GM23338 (cell line): ENCODE results near the gene GAP43. TPM values are rescaled to one million over a fixed set of nuclear protein-coding genes. Genes with fewer than 3 reads are reported as not detected.

Experiments
- ATAC-seq: fragments of 200-7000 bp; cut with Tn5 transposase; 3 replicates; pipeline ENCODE4 v1.9.1; 2020
- DNase-seq: peaks from one replicate; pipeline ENCODE4 v3.0.0-alpha.2; 2015; ENCODE audit warnings: low spot score
- H2AFZ ChIP-seq: fragments of 200-600 bp; sonication (generic); 2 replicates; pipeline ENCODE4 v1.8.0; 2016; ENCODE audit warnings: antibody characterized with exemption, mild to moderate bottlenecking, moderate library complexity
- H3F3A ChIP-seq: fragments of 200-600 bp; sonication (generic); replicated peaks from 2 replicates; pipeline ENCODE4 v1.8.0; 2017; ENCODE audit warnings: antibody characterized with exemption, mixed run types, low read depth
- H3K27ac ChIP-seq: fragments of 200-600 bp; sonication (generic); 2 replicates; pipeline ENCODE4 v1.6.1; 2016; ENCODE audit warnings: low read depth
- H3K27me3 ChIP-seq: fragments of 200-600 bp; sonication (generic); 2 replicates; pipeline ENCODE4 v1.8.0; 2016; ENCODE audit warnings: mild to moderate bottlenecking, mixed run types, moderate library complexity; ENCODE audit not compliant: insufficient read depth
- H3K36me3 ChIP-seq: fragments of 200-600 bp; sonication (generic); 2 replicates; pipeline ENCODE4 v1.8.0; 2016; ENCODE audit warnings: mild to moderate bottlenecking; ENCODE audit not compliant: insufficient read depth
- H3K4me1 ChIP-seq: fragments of 200-600 bp; sonication (generic); 2 replicates; pipeline ENCODE4 v1.8.0; 2016; ENCODE audit warnings: mild to moderate bottlenecking, moderate library complexity; ENCODE audit not compliant: insufficient read depth
- H3K4me2 ChIP-seq: fragments of 200-600 bp; sonication (generic); 2 replicates; pipeline ENCODE4 v1.7.1; 2017; ENCODE audit warnings: mixed run types
- H3K4me3 ChIP-seq: fragments of 200-600 bp; sonication (generic); 2 replicates; pipeline ENCODE4 v1.6.1; 2016; ENCODE audit warnings: mixed run types
- H3K79me2 ChIP-seq: fragments of 200-600 bp; sonication (generic); replicated peaks from 2 replicates; pipeline ENCODE4 v1.8.0; 2017; ENCODE audit warnings: mild to moderate bottlenecking; ENCODE audit not compliant: insufficient read depth
- H3K9me2 ChIP-seq: fragments of 200-600 bp; sonication (generic); 2 replicates; pipeline ENCODE4 v1.8.0; 2017; ENCODE audit not compliant: insufficient read depth
- H4K20me1 ChIP-seq: fragments of 200-600 bp; sonication (generic); replicated peaks from 2 replicates; pipeline ENCODE4 v1.8.0; 2017; ENCODE audit warnings: mild to moderate bottlenecking; ENCODE audit not compliant: insufficient read depth
- H3K27ac Mint-ChIP-seq: 2 replicates; pipeline ENCODE4 v1.8.0; 2020; ENCODE audit warnings: inconsistent platforms, mild to moderate bottlenecking, moderate library complexity, mixed read lengths
- H3K27me3 Mint-ChIP-seq: 3 replicates; pipeline ENCODE4 v1.8.0; 2022; ENCODE audit warnings: low read depth, mild to moderate bottlenecking, moderate library complexity, mixed read lengths, inconsistent platforms; ENCODE audit not compliant: insufficient read depth, poor library complexity
- H3K36me3 Mint-ChIP-seq: 3 replicates; pipeline ENCODE4 v1.8.0; 2021; ENCODE audit warnings: low read depth, mild to moderate bottlenecking, inconsistent platforms, moderate library complexity, mixed read lengths
- H3K4me1 Mint-ChIP-seq: 3 replicates; pipeline ENCODE4 v1.8.0; 2020; ENCODE audit warnings: mild to moderate bottlenecking, inconsistent platforms, mixed read lengths
- H3K4me3 Mint-ChIP-seq: 3 replicates; pipeline ENCODE4 v1.8.0; 2021; ENCODE audit warnings: moderate library complexity, mild to moderate bottlenecking, inconsistent platforms, mixed read lengths
- H3K9me3 Mint-ChIP-seq: 3 replicates; pipeline ENCODE4 v1.8.0; 2020; ENCODE audit warnings: moderate library complexity, mild to moderate bottlenecking, inconsistent platforms, mixed read lengths
- CREB1 ChIP-seq: fragments of 250-450 bp; sonication (Bioruptor Pico); IDR thresholded peaks from 2 replicates; pipeline ENCODE4 v1.5.0; 2020; ENCODE audit warnings: low read depth, mild to moderate bottlenecking, moderate library complexity
- CTCF ChIP-seq, 2 experiments: fragments of 200-600 bp in 1 of 2; sonication (generic) in 1 of 2; conservative IDR thresholded peaks; 2 replicates each; pipeline versions ENCODE4 v1.5.1 to v1.6.1; 2016 to 2017; ENCODE audit warnings: antibody characterized with exemption in 2 of 2, low read depth in 2 of 2, mild to moderate bottlenecking in 2 of 2, moderate library complexity in 1 of 2
- ETS1 ChIP-seq: IDR thresholded peaks from 2 replicates; pipeline ENCODE4 v1.6.1; 2016; ENCODE audit warnings: antibody characterized with exemption
- EZH2phosphoT487 ChIP-seq: fragments of 200-600 bp; sonication (generic); IDR thresholded peaks from one replicate; pipeline ENCODE4 v1.8.1; 2018; ENCODE audit warnings: antibody characterized with exemption; ENCODE audit not compliant: unreplicated experiment
- JUNB ChIP-seq: IDR thresholded peaks from one replicate; pipeline ENCODE4 v1.6.1; 2016; ENCODE audit warnings: antibody characterized with exemption; ENCODE audit not compliant: unreplicated experiment
- NANOG ChIP-seq: IDR thresholded peaks from 2 replicates; pipeline ENCODE4 v1.6.1; 2016; ENCODE audit warnings: antibody characterized with exemption, borderline replicate concordance
- REST ChIP-seq: IDR thresholded peaks from one replicate; pipeline ENCODE4 v1.6.1; 2018; ENCODE audit warnings: antibody characterized with exemption; ENCODE audit not compliant: unreplicated experiment
- STAT1 ChIP-seq: IDR thresholded peaks from one replicate; pipeline ENCODE4 v1.6.1; 2016; ENCODE audit warnings: antibody characterized with exemption; ENCODE audit not compliant: unreplicated experiment
- ZNF331 ChIP-seq: fragments of 250-450 bp; sonication (Bioruptor Pico); IDR thresholded peaks from 2 replicates; pipeline ENCODE4 v1.5.0; 2020; ENCODE audit warnings: low read depth, mild to moderate bottlenecking, moderate library complexity
- ZNF462 ChIP-seq: fragments of 250-450 bp; sonication (Bioruptor Pico); IDR thresholded peaks from 2 replicates; pipeline ENCODE4 v1.5.0; 2020; ENCODE audit warnings: mild to moderate bottlenecking, moderate library complexity
- polyA plus RNA-seq: library from polyadenylated mRNA; unstranded; fragments of >200 nt; fragmentation: Nextera tagmentation; extraction: Ambion mirVana; gene quantifications from 2 replicates; pipeline ENCODE4 v1.2.1, GENCODE V29; 2016
- total RNA-seq: library from RNA; depleted of rRNA; stranded (reverse); fragments of >200 nt; shearing (Covaris generic); gene quantifications from 2 replicates; pipeline ENCODE4 v1.2.3, GENCODE V29; 2014

Gene GAP43
- total and polyA plus RNA-seq, 2 experiments from 2014 or later: 16.1 to 48.1 TPM

GRCh38 chr3:115725800-115726199 lies 102.5 kb downstream of the GAP43 start:
- Histone ChIP-seq H3K27ac (no peak overlapping the region), H3K9me2 (no peaks in the 10 kb centered on the region), H3K4me2 (no peak overlapping the region), H2AFZ (no peak overlapping the region), H3F3A (no peaks in the 10 kb centered on the region), H4K20me1 (no peaks in the 10 kb centered on the region), H3K79me2 (no peaks in the 10 kb centered on the region), H3K4me3 (no peak overlapping the region), H3K36me3 (no peaks in the 10 kb centered on the region), H3K4me1 (no peaks in the 10 kb centered on the region), H3K27me3 (no peaks in the 10 kb centered on the region)
- Mint-ChIP-seq H3K27me3 (peaks cover 1% of the 10 kb centered on the region), H3K27ac (no peak overlapping the region), H3K9me3 (no peaks in the 10 kb centered on the region), H3K36me3 (no peaks in the 10 kb centered on the region), H3K4me1 (no peaks in the 10 kb centered on the region), H3K4me3 (no peak overlapping the region)
- ATAC-seq: no peak
- no peak for DNase-seq
- no peak for TF ChIP-seq EZH2phosphoT487

GRCh38 chr3:115727135-115727534 lies 103.8 kb downstream of the GAP43 start:
- H3F3A ChIP-seq: no peaks in the 10 kb centered on the region
- no peak overlapping the region for H2AFZ ChIP-seq
- H3K9me2 ChIP-seq: peaks cover 3% of the 10 kb centered on the region; the same call in 1 of the 2 replicates
- H3K4me1 ChIP-seq: no peaks in the 10 kb centered on the region
- H3K27me3 ChIP-seq: no peaks in the 10 kb centered on the region
- ATAC-seq (no peak), DNase-seq (no peak)
- Mint-ChIP-seq H3K9me3 (no peaks in the 10 kb centered on the region), H3K27me3 (peaks cover 1% of the 10 kb centered on the region), H3K4me3 (no peak overlapping the region), H3K4me1 (no peaks in the 10 kb centered on the region), H3K36me3 (no peaks in the 10 kb centered on the region), H3K27ac (no peak overlapping the region)
- H3K4me3 ChIP-seq: no peak overlapping the region
- H3K27ac ChIP-seq: no peak overlapping the region
- H4K20me1 ChIP-seq: no peaks in the 10 kb centered on the region
- H3K36me3 ChIP-seq: no peaks in the 10 kb centered on the region
- H3K79me2 ChIP-seq: no peaks in the 10 kb centered on the region
- H3K4me2 ChIP-seq: no peak overlapping the region
- no peak for TF ChIP-seq EZH2phosphoT487
- TF ChIP-seq ETS1: no peak
- no peak for TF ChIP-seq STAT1
- TF ChIP-seq CREB1 (CRISPR knock-in tag): no peak
- no peak for TF ChIP-seq NANOG
- no peak for TF ChIP-seq REST
- TF ChIP-seq JUNB: no peak
- TF ChIP-seq CTCF (conservative IDR thresholded peaks at IDR 0.05; ENCODE audit: low read depth in 2 of 2): no peak
- TF ChIP-seq ZNF331 (CRISPR knock-in tag): no peak
- TF ChIP-seq ZNF462 (CRISPR knock-in tag): no peak
